Glomerular visceral epithelial cell (primary cell): Measurements from ENCODE around the gene DSCAML1.
"Not testable (repeated sequence)": the region's sequence is repeated elsewhere in the genome, so short reads cannot be mapped to it uniquely, and the experiment has no call there.

Experiments used
- DNase-seq: peaks from one replicate; pipeline ENCODE4 v3.0.0-alpha.2; 2016; ENCODE audit errors: extremely low spot score

Gene DSCAML1

DNA sequence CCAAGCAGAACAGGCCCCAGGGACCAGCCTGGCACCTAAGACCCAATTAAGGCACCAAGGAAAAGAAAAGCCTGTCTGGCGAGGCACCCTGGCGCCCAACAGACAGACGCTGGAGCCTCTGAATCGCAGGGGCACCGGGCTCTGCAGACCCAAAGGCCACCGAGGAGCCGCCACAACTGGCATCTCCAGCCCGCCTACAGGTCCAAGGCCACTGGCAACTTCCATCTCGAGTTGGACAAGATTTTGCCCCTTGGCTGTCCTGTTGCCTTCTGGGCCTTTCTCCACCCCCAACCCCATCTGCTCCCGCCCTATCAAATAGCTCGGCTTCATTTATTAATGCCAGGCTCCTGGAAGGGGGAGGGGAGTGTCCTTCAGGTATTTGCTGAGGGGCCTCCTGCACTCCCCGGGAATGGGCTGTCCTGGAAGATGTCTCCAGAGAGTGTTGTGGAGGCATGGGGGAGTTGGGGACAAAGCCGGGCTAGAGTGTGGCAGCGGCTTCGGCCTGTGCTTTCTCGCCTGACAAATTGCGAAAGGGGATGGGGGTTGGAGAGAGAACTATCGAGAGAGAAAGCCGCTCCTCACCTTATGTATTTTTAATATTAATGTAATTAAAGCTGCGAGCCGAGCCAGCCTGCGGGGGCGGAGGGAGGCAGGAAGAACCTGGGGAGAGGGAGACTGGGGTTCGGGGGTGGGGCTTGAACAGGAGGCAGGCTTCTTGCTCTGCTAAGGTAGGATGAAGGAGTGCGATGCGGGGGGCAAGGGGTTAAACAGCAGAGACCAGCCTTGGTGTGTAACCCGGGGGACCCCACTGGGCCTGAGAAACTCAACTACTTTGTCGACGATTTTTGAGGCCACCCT is 2.0 kb downstream of the DSCAML1 start:
- DNase-seq = no peak

DNA sequence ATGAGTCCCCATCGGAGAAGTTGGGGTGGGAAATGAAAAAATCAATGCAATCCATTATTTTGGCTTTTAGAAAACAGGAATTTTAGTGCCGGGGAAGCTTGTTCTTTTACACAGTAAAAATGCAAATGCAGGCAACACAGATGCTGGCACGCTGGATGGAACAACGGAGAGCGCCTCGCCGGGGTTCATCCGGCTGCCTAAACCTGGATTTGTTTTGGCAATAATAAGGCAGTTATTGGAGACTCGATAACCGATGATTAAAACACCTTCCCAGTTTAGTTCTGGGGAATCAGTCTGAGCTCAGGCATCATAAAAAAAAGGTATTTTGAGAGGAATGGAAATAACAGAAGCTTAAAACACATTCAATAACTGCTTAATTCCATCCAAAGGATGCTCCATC is 2.9 kb downstream of the DSCAML1 start:
- DNase-seq = no peak

DNA sequence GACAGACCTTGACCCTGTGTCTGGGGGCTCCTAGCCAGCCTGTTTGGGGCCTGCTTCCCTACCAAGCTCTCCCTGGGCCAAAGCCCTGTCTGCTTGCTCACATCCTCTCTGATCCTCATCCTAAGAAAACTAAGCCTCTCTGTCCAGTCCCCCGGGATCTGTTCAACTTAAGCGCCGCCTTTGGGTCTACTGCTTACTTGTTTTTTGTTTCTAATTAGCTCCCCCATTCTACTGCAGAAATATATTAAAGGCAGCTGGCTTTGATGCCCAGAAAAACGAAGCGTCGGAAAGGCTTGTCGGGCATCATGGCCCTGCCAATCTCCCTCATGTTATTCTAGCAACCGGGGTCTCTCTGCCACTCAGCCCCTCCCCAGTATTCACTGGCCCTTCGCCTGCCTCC is 3.4 kb downstream of the DSCAML1 start:
- DNase-seq = no peak

DNA sequence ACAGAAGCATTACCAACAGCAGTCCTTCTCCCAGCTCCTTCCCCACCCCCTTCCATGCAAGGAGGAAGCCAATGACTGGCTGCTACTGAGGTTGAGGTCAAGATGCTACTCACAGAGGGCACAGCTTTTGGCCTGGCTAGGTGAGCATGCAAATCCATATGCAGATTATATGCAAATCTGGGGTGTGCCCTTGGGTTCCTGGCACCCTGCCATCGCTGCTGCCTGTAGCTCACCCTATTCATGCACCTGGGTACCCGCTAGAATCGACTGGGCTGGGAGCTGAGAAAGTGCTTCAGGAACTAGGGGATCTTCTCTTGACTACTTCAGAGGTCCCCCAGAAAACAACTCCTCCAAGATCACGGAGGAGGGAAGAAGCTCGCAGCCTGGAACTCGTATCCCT is 4.0 kb downstream of the DSCAML1 start:
- DNase-seq = no peak

DNA sequence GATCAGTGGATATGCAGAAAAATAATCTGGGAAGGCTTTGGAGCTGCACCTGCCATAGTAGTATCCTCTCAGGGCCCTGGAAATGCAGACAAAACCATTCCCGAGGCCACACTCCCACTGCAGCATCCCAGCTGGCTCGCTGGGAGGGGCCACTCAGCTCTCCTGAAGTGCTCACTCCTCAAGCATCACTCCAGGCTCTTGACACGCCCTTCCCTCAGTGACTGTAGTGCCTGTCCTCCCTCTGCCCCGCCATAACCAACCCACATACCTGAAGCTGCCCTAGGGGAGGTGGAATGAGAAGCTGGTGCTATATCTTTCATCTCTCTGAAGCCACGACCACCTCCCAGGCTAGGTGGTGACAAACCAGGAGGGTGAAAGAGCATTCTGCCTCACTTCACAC is 4.8 kb downstream of the DSCAML1 start:
- no peak for DNase-seq

DNA sequence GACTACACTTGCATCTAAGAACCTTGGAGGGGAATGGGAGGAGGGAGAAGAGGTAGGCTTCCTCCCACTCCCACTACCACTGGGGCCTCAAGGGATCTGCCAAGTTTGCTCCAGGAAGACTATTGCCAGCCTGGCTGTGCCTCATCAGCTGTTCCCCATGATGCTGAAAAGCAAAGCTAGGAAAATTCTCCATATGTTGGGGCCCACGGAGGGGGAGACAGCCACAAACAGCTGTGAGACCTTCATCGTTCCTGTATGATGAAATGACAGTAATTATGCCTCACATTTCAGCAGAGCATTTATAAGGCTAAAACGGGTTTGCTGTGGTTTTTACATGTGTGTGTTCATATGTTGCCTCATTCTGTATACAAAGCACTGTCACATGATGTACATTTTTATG is 6.7 kb downstream of the DSCAML1 start:
- no peak for DNase-seq

DNA sequence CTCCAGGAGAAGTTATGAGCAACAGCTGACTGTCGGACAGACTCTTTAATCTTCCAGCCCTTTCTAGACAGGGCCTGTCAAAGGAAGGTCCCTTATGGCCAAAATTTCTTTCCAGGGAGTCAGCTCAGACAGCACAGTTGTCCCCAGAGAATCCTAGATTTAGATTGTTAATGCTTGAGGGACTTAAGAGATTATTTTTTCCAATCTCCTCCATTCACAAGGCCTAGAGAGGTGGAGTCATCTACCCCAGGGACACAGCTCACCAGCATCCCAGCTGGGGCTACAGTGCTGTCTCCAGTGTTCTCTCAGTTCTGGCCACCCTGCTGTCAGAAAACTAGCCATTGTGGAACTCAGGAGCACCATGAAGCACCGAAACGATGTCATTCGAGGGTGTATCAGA is 7.8 kb downstream of the DSCAML1 start:
- no peak for DNase-seq

DNA sequence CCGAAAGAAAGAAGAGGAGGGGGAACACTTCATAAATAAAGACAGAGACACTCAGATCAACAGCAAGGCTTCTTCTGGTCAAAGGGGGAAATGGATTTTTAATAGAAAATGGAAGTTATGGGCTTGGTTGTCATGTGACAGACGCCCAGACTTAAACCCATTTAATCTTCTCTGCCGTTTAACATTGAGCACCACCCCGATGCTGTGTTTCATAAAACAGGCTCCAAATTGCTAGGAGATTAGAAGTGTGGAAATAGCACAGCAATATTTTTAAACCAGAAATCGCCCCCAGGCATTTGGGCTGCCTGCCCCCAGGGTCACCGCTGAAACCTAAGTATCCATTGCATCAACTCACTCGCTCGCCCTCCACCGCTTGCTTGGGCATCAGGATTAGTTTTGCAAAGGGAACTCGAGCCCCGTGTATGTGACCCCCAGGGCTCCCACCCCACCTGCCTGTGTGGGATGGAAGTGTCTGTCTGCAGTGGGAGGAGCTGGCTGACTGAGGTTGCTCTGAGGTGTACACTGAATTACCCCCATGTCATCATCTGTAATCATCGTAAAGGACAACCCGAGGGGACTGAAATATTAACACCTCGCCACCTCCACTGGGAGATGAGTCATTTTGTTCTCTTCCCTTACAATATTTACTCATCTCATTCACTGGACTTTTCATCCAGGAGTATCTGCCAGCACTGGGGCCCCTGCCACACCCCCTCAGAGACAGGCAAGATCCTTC is 10.7 kb downstream of the DSCAML1 start:
- no peak for DNase-seq

DNA sequence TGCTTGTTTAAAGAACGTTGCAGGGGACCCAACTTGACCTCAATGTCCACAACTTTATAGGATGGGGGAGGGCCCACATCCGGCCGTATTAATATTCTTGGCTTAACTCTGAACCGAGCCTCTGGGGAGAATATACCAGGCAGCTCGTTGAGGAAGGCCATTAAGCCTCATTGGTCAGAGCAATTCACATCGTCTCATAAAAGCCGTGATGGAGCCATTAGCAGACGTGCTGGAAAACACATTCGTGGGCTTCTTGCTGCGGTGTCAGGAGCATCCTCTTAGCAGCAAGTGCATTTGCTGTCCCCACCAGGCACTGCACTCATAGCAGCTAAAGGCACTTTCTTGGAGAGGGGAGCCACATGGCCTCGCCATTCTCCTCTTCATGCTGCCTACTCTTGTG is 14.9 kb downstream of the DSCAML1 start:
- DNase-seq = no peak

DNA sequence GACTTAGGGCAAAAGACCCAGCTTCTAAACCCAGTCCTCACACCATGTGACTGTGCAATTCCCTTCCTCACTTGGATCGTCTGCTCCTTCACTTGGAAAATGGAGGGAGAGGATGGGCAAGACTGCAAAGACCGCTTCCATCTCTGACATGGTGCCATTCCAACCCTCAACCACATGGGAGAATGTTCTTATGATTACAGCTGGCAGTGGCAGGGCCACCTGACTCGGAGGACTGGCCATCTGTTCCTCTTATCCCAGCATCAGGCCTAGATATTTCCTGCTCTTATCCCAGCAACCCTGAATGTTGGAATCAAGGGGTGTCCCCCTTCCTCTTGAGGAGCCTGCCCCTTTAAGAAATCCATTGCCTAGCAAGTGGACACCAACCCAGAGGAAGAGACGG is 15.4 kb downstream of the DSCAML1 start:
- DNase-seq = no peak

DNA sequence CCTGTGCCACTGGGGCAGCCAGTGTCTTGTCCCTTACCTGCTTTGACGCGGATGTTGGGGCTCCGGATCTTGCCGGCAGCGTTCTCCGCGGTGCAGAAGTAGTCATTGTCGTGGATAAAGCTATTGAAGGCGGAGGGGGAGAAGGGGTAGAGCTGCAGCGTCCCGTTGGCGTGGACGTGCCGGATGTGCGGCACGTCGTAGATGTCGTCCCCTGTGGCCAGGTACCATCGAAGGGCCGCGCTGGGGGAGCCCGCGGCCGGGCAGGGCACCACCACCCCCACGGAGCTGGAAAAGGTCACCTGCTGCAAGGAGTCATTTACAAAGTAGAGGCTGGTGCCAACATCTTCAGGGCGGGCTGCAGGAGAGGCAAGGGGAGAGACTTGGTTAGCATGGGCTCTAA is 16.6 kb downstream of the DSCAML1 start:
- DNase-seq = no peak

DNA sequence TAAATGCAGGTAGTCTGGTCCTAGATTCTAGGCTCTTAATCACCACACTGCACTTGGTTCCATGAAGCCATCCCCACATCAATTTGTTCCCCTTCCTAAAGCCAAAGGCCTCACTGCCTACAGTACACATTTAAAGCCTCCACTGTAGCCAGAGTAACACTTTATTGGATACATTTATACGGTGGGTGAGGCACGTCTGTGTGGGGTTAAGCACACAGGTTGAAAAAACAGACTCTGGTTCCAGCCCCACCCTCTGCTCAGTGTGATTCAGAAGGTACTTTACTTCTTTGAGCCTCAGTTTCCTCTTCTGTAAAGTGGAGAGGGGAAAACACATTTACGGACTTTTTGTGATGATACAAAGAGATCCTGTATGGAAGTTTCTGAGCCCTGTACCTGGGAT is 22.5 kb downstream of the DSCAML1 start:
- DNase-seq = no peak

DNA sequence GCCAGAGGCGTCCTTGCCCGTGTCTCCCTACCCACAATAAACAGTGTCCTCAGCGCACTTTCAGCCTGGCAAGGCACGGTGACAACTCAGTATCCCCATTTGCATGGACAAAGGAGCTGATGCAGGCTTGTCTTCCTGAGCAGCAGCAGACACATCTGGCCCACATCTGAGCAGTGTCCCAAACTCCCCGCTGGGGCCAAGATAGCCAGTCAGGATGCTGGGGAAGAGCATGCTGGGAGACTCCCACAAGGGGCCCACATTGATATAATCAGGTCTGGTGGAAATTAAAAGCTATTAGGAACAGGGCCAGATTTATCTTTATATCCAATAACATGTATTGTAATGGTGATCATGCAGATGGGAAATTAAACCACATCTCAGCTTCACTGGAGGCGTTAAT is 24.7 kb downstream of the DSCAML1 start:
- DNase-seq = no peak

DNA sequence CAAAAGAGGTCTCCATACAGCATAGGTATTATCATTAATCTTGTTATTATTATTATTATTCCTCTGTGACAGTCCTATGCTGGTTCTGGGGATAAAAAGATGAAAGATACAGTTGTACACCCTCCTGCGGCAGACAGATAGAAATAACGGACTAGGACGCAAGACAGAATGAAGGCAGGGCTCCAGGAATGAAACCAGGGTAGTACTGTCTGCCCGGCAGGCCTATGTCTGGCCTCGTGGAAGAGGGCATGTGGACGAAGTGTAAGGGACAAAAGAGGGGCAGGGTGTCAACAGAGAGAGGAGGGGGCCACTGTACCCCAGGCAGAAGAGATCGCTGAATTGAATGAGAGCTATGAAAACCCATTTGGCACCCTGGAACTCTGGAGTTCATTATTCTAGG is 25.2 kb downstream of the DSCAML1 start:
- no peak for DNase-seq

DNA sequence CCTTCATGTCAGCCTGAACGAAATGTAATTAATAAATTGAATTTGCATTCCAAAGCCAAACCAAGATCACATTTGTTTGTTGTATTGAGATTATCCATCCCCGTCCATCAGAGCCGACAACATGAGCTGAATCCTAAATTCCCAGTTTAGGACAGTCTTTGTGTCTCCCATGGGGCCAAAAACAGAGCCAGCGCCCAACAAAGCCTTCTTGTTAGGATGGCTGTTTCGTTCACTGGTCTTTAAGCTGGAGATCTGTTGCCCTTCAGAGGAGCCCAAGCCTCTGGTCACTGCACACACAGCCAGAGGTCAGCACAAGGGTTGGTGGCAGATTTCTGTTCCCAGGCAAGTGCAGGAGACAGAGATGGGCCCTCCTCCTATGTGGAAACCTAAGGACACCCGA is 25.8 kb downstream of the DSCAML1 start:
- DNase-seq = no peak

DNA sequence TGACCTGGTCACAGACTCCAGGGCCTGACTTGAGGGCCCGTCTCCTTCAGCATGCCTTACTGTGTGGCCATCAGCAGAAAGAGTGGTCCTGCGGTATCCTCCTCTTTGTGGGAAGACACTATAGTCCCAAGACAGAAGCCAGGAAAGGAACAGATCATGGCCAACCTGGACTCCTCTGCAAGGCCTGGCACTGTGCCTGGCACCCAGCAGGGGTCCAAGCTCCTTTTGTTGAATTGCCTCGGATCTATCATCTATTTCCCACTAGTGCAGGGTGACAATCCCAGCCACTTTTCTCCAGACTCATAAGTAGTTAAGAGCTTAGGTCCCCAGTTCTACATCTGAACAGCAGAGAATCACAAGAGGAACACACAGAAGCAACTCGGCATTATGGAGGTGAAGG is 27.0 kb downstream of the DSCAML1 start:
- no peak for DNase-seq

DNA sequence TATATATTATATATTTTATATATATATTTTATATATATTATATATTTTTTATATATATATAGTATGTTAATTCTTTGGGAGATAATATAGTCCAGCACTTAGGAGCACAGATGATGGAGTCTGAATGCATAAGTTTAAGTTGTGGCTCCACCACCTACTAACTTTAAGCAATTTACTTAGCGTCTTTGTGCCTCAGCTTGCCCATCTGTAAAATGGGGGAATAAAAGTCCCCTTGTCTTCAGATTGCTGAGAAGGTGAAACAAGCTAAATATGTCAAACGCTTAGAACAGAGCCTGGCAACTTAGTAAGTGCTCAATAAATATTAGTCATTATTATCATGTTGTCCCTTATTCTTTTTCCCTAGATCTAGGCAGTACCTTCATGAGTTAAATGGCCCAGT is 27.5 kb downstream of the DSCAML1 start:
- no peak for DNase-seq

DNA sequence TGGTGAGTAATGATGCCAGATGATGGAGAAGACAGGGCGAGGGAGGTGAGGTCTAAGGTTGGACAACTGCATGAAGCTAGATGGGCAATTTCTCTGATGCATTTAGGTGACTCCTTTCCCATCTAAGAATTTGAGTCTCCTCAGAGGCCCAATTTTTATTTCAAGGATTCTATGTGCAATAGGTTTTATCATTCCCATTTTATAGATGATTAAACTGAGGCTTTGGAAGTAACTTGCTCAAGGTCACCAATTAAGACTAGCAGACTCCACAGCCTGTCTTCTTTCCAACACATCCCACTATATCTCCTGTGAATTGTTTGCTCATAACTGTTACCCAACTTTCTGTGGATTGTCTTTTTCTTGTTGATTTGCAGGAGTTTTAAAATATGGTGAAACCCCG is 28.5 kb downstream of the DSCAML1 start:
- DNase-seq = no peak

DNA sequence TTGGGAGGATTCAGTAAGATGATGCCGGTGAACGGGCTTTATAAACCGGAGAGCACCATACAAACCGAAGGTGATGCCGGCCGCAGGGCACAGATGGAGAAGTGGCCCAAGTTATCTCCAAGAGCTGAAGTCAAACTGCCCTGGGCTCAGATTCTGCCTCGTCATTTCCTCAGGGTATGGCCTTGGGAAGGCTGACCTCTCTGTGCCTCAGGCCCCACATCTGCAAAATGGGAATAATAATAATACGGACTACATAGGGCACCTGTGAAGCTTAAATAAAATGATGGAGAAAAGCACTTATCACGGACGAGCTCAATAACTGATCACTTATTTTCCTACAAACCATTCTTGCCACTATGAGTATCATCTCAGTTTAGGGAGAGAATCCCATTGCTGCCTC is 29.9 kb downstream of the DSCAML1 start:
- DNase-seq = no peak

DNA sequence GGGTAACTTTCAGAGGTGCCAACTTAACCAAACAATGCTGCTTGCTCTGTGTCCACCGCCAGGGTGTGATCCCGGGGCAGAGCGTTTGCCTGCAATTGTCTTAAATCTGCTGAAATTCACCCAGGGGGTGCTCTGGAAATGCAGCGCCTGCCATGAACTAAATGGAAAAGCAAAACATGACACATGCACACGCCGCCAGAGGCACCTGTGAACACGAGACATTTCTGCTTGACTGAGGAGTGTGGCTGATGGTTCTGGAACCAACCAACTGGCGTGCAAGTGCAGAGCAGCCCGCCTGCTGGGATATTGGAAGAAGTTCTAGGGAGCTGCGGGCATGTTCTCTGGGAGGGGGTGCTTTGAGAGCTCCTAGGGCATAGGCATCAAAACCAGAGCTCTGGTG is 30.4 kb downstream of the DSCAML1 start:
- DNase-seq = no peak

DNA sequence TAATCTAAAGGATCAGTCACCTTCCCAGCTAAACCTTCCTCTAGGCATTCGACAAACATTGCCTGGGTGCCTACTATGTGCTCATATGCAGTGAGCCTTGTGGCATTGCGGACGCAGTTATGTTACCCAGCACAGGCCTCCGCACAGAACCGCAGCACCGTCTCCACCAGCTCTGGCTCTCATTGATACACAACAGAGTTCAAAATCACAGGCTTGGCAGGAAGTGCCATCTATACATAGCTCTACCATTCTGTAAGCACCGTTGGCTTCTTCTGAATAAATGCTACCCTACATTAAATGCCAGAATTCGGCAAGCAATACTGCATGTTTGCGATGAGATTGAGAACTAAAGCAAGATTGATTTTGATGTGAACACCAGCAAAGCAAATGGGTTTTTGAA is 31.0 kb downstream of the DSCAML1 start:
- no peak for DNase-seq

DNA sequence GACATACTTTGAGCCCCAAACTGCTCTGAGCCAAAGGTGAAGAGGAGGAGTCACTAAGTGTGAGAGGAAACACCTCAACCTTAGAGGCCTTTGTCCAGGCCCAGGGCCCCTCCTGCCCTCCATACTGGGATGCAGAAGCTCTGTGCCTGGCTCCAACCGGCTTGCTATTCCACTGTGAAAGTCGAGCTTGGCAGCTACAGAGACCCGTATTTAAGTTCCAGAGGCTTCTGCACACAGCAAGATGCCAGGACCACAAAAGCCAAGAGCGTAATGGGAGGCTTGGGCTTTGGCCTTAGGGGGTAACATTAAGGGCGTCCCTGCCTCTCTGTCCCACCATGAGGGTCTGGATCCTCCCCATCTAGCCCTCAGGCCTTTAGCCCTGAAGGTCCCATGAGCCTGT is 31.9 kb downstream of the DSCAML1 start:
- no peak for DNase-seq

DNA sequence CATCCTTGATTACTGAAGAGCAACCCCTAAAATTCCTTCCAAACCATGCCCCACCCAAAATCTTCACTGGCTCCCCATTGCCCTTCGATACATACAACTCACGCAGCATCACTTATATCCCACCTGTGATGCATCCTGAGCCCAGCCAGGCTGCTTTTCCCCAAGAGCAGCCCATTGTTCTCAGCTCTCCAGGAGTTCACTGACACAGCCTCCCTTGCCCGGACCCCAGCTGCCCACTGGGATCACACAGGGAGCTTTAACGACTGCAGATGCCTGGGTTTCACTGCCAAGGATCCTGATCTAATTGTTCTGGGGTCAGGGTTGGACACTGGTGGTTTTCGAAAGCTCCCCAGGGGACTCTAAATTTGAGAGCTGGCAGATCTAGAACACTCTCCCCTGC is 33.6 kb downstream of the DSCAML1 start:
- DNase-seq = not testable (repeated sequence)

DNA sequence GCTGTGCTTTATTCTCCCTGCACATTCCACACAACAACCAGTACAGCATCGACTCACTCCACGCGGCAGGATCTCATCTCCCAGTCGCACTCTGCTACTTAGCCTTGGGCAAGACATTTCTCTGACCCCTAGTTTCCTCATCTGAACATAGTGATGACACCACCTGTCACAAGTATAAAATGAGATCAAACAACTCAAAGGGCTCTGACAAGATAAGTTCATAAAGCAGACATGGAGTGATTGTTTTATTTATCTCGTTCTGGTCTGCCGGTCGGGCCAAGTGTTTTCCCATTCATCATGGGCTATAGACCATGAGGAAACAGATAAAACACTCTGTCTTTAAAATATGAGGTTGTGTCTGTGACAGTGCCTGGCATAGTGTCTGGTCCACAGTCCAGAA is 35.0 kb downstream of the DSCAML1 start:
- no peak for DNase-seq
